ENCODE results near the gene SGCA. TPM values are rescaled to one million over a fixed set of nuclear protein-coding genes. Genes with fewer than 3 reads are reported as not detected.

Gene SGCA
- polyA plus RNA-seq, 1 donor from 2014 or later, result 0.43 TPM

- Histone ChIP-seq H4K20me1 (ENCODE audit: insufficient read depth) (no peaks in the 10 kb centered on the region), H3K4me2 (ENCODE audit: low read length) (no peak within 1 kb of the TSS), H3K9me3 (ENCODE audit: low read length) (no peaks in the 10 kb centered on the region), H3K9ac (ENCODE audit: low read length) (peak within 1 kb of the TSS; percentile 26), H3F3A (ENCODE audit: insufficient read depth, low read length, poor library complexity, severe bottlenecking) (no peaks in the 10 kb centered on the region), H3K9me2 (ENCODE audit: insufficient read depth, low read length) (no peaks in the 10 kb centered on the region), H3K36me3 (ENCODE audit: insufficient read depth, low read length) (no peaks in the 10 kb centered on the region), H3K4me3 (ENCODE audit: low read length) (peak within 1 kb of the TSS; percentile 66), H3K27me3 (ENCODE audit: insufficient read depth, low read depth, low read length) (peaks cover 42% of the 10 kb centered on the region), H3K79me2 (replicated peaks; ENCODE audit: insufficient read depth, low read length) (no peaks in the 10 kb centered on the region), H2AFZ (ENCODE audit: low read depth, low read length) (peak within 1 kb of the TSS; percentile 45), H3K27ac (ENCODE audit: low read length) (no peak within 1 kb of the TSS)
- TF ChIP-seq EP300 (conservative IDR thresholded peaks at IDR 0.05; ENCODE audit: poor library complexity, severe bottlenecking) (no peak), SMC3 (conservative IDR thresholded peaks at IDR 0.05; ENCODE audit: poor library complexity) (no peak), RAD21 (conservative IDR thresholded peaks at IDR 0.05) (no peak)
Measured at GRCh38 chr17:50201276-50201854, 35.6 kb downstream of the SGCA start, which contains the start of gene COL1A1. TSS of gene COL1A1 (minus strand) at chr17:50201631. CDS start at chr17:50201513, 118 bp downstream.

DNA sequence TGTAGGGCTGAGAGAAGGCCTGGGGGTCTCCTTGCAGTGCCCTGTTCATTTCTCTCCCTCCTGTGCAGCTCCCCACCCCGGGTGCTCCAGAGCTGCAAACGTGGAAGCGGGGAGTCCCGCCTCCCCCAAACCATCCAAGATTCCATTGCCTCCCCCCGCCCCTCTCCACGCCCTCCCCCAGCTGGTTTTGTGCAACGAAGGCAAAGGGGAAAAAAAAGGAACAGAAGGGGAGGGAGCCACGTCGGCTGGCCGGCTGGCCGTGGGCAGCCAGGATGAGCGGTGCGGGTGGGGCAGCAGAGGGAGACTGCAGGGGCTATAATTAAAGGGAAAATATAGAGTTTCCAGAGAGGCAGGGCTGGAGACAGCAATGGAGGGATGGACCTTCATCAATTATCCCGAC is 37.3 kb downstream of the SGCA start:
- Histone ChIP-seq H2AFZ (ENCODE audit: low read depth, low read length) (no peak overlapping the region), H4K20me1 (ENCODE audit: insufficient read depth) (no peaks in the 10 kb centered on the region), H3K79me2 (replicated peaks; ENCODE audit: insufficient read depth, low read length) (no peaks in the 10 kb centered on the region), H3K9me2 (ENCODE audit: insufficient read depth, low read length) (no peaks in the 10 kb centered on the region), H3K27me3 (ENCODE audit: insufficient read depth, low read depth, low read length) (peaks cover 42% of the 10 kb centered on the region), H3K4me3 (ENCODE audit: low read length) (no peak overlapping the region), H3K9ac (ENCODE audit: low read length) (no peak overlapping the region), H3K36me3 (ENCODE audit: insufficient read depth, low read length) (no peaks in the 10 kb centered on the region), H3K27ac (ENCODE audit: low read length) (no peak overlapping the region), H3F3A (ENCODE audit: insufficient read depth, low read length, poor library complexity, severe bottlenecking) (no peaks in the 10 kb centered on the region), H3K9me3 (ENCODE audit: low read length) (no peaks in the 10 kb centered on the region), H3K4me2 (ENCODE audit: low read length) (no peak overlapping the region)
- TF ChIP-seq RAD21 (conservative IDR thresholded peaks at IDR 0.05) (no peak), MXI1 (conservative IDR thresholded peaks at IDR 0.05; ENCODE audit: poor library complexity, severe bottlenecking) (no peak), EZH2 (IDR thresholded peaks at IDR 0.05; ENCODE audit: borderline replicate concordance, insufficient read depth, low read length, poor library complexity, severe bottlenecking) (no peak), EP300 (conservative IDR thresholded peaks at IDR 0.05; ENCODE audit: poor library complexity, severe bottlenecking) (no peak), SMC3 (conservative IDR thresholded peaks at IDR 0.05; ENCODE audit: poor library complexity) (no peak), TAF1 (IDR thresholded peaks at IDR 0.05; ENCODE audit: low read depth) (no peak), POLR2AphosphoS5 (IDR thresholded peaks at IDR 0.05) (no peak)
- TF ChIP-seq, protein P1, sequence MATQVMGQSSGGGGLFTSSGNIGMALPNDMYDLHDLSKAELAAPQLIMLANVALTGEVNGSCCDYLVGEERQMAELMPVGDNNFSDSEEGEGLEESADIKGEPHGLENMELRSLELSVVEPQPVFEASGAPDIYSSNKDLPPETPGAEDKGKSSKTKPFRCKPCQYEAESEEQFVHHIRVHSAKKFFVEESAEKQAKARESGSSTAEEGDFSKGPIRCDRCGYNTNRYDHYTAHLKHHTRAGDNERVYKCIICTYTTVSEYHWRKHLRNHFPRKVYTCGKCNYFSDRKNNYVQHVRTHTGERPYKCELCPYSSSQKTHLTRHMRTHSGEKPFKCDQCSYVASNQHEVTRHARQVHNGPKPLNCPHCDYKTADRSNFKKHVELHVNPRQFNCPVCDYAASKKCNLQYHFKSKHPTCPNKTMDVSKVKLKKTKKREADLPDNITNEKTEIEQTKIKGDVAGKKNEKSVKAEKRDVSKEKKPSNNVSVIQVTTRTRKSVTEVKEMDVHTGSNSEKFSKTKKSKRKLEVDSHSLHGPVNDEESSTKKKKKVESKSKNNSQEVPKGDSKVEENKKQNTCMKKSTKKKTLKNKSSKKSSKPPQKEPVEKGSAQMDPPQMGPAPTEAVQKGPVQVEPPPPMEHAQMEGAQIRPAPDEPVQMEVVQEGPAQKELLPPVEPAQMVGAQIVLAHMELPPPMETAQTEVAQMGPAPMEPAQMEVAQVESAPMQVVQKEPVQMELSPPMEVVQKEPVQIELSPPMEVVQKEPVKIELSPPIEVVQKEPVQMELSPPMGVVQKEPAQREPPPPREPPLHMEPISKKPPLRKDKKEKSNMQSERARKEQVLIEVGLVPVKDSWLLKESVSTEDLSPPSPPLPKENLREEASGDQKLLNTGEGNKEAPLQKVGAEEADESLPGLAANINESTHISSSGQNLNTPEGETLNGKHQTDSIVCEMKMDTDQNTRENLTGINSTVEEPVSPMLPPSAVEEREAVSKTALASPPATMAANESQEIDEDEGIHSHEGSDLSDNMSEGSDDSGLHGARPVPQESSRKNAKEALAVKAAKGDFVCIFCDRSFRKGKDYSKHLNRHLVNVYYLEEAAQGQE (IDR thresholded peaks at IDR 0.05; ENCODE audit: borderline replicate concordance), result no peak
- TF ChIP-seq, protein P2, sequence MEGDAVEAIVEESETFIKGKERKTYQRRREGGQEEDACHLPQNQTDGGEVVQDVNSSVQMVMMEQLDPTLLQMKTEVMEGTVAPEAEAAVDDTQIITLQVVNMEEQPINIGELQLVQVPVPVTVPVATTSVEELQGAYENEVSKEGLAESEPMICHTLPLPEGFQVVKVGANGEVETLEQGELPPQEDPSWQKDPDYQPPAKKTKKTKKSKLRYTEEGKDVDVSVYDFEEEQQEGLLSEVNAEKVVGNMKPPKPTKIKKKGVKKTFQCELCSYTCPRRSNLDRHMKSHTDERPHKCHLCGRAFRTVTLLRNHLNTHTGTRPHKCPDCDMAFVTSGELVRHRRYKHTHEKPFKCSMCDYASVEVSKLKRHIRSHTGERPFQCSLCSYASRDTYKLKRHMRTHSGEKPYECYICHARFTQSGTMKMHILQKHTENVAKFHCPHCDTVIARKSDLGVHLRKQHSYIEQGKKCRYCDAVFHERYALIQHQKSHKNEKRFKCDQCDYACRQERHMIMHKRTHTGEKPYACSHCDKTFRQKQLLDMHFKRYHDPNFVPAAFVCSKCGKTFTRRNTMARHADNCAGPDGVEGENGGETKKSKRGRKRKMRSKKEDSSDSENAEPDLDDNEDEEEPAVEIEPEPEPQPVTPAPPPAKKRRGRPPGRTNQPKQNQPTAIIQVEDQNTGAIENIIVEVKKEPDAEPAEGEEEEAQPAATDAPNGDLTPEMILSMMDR (IDR thresholded peaks at IDR 0.05; ENCODE audit: poor library complexity, severe bottlenecking), result no peak
